NCI-H1048 (cell line): Measurements from ENCODE around the gene NEK8.

Experiments used
- DNase-seq: peaks from one replicate; lab custom pipeline; 2025; lab: John Stamatoyannopoulos, UW

Gene NEK8

DNA sequence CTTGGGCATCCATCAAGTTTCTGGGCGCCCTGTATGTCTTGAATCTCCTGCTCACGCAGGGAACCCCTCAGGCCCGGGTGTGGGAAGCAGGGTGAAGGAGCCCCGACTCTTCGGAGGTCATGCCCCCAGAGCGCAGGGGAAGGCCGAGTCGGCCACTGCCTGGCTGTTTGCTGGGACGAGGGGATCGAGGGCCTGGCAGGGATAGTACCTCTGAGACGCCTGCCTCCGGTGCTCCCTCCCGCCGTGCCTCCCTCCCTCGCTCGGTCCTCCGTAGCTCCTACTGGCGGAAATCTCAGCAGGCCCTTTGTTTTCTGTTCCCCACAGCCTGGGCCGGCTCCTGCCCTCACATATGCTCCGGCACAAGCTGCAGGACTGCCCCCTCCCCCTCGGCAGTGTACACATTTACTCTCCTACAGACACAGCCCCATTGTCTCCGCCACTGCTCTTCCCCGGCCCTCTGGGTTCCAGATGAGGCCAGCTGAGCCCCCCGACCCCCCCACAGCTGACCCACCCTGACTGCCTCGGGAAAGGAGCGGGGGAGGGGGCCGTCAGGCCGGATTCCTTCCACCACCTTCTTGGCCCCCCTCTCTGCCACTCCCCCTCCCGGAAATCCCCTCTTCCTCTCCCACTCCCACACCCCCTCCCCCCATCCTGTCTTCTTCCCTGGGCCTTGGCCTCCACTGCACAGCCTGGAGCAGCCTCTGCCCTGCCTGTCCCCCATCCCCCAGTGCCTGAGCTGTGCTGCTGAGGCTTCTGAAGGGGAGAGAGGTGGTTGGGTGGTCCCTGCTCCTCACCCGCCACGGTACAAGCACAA lies 16.6 kb downstream of the NEK8 start:
- no peak for DNase-seq

DNA sequence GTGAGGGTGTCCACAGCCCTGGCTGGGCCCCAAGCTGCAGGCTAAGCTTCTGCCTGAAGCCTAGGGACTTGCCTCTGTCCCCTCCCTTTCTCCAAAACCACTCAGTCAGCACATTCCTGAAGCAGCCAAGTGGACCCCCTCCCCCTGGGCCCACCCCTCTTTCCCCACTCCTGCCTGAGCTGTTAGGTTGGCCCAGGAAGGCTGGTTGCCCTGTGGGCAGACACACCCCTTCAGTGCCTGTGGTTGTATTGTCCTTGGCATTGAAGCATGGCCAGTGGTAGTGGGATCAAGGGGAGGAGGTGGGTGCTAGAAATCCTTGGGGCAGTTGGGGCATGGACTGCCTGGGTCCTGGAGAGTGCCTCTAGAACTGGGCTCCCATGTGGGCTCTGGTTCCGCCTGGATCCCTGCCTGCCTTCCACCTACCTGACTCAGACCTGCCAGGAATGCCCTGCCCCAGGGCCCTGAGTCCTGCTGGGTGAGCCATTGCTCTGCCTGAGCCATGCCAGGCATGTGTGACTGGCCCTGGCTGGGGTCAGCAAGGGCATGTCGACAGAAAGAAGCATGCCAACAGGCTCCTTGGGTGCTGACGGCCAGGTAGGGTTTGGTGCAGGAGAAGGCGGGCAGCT lies 17.3 kb downstream of the NEK8 start:
- no peak for DNase-seq

DNA sequence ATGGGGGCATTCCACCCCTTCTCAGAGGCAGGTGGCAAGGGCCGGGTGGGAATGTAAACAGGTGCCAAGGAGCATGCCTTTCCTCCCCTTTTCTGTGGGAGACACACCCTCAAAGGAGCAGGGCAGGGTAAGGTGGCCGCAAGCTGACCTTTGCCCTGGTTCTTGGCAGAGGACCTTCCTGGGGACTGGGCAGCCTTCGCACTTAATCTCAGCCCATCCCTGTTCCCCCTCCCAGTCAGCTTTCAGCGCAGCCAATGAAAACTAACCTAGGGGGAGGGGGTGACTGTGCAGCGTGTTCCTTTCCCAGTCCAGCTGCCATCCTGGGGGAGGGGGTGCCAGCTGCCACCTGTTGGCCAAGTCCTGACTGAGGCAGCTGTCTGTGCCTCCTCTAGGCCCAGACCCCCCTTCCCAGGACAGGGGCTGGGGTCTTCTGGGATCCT lies 18.0 kb downstream of the NEK8 start:
- DNase-seq, result no peak

DNA sequence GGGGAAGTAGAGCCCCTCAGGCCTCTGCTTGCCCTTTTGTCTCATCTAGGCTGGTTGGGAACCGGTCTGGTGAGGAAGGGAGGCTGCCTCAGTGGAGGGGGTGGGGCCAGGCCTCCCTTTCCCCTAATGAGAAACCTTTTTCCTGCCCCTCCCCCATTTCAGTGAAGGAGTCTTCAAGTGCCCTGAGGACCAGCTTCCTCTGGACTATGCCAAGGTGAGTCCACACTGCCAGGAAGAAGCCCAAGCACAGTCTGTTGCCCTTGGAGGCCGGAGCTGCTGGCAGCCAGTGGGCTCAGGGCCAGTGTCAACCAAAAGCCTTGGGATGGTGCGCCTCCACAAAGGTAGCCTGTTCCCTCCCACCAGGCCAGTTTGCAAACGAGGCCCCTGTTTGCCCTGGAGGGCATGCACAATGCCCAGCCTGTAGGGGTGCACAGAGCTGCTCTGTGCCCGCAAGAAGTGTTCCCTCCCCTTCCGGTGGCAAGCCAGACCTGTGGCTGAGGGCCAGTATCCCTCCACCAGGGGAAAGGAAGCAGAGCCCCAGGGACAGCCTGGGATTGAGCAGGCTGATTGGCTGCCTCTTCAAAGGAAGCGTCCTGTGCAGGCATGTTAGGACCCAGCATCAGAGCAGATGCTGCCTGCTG lies 18.6 kb downstream of the NEK8 start:
- no peak for DNase-seq

DNA sequence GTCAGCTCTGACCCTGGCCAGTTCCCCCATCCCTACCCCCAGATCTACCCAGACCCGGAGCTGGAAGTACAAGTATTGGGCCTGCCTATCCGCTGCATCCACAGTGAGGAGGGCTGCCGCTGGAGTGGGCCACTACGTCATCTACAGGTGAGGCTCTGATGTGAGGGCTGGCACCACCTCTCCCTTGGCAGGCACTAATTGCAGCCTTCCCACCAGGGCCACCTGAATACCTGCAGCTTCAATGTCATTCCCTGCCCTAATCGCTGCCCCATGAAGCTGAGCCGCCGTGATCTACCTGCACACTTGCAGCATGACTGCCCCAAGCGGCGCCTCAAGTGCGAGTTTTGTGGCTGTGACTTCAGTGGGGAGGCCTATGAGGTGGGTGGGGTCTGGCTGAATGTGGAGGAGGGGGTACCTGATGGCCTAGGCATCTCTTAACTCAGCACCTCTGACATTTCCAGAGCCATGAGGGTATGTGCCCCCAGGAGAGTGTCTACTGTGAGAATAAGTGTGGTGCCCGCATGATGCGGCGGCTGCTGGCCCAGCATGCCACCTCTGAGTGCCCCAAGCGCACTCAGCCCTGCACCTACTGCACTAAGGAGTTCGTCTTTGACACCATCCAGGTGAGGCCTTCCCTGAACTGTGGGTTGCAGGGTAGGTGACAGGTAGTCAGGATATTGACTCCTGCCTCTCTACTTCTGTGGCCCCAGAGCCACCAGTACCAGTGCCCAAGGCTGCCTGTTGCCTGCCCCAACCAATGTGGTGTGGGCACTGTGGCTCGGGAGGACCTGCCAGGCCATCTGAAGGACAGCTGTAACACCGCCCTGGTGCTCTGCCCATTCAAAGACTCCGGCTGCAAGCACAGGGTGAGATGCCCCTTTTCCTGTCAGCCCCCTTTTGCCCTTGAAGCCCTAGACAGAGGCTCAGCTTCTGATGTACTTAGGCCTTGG lies 19.5 kb downstream of the NEK8 start:
- DNase-seq, result no peak

DNA sequence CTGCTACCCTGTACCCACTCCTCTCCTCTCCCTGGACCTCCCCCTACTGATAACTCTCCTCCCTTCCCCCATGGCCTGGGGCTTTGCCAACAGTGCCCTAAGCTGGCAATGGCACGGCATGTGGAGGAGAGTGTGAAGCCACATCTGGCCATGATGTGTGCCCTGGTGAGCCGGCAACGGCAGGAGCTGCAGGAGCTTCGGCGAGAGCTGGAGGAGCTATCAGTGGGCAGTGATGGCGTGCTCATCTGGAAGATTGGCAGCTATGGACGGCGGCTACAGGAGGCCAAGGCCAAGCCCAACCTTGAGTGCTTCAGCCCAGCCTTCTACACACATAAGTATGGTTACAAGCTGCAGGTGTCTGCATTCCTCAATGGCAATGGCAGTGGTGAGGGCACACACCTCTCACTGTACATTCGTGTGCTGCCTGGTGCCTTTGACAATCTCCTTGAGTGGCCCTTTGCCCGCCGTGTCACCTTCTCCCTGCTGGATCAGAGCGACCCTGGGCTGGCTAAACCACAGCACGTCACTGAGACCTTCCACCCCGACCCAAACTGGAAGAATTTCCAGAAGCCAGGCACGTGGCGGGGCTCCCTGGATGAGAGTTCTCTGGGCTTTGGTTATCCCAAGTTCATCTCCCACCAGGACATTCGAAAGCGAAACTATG lies 20.4 kb downstream of the NEK8 start:
- DNase-seq, result no peak

DNA sequence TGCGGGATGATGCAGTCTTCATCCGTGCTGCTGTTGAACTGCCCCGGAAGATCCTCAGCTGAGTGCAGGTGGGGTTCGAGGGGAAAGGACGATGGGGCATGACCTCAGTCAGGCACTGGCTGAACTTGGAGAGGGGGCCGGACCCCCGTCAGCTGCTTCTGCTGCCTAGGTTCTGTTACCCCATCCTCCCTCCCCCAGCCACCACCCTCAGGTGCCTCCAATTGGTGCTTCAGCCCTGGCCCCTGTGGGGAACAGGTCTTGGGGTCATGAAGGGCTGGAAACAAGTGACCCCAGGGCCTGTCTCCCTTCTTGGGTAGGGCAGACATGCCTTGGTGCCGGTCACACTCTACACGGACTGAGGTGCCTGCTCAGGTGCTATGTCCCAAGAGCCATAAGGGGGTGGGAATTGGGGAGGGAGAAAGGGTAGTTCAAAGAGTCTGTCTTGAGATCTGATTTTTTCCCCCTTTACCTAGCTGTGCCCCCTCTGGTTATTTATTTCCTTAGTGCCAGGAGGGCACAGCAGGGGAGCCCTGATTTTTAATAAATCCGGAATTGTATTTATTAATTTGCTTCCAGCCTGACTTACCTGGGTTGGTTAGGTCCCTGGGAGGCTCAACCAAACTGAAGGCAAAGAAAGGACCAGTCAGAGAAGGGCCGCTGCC lies 21.1 kb downstream of the NEK8 start:
- DNase-seq, result no peak

DNA sequence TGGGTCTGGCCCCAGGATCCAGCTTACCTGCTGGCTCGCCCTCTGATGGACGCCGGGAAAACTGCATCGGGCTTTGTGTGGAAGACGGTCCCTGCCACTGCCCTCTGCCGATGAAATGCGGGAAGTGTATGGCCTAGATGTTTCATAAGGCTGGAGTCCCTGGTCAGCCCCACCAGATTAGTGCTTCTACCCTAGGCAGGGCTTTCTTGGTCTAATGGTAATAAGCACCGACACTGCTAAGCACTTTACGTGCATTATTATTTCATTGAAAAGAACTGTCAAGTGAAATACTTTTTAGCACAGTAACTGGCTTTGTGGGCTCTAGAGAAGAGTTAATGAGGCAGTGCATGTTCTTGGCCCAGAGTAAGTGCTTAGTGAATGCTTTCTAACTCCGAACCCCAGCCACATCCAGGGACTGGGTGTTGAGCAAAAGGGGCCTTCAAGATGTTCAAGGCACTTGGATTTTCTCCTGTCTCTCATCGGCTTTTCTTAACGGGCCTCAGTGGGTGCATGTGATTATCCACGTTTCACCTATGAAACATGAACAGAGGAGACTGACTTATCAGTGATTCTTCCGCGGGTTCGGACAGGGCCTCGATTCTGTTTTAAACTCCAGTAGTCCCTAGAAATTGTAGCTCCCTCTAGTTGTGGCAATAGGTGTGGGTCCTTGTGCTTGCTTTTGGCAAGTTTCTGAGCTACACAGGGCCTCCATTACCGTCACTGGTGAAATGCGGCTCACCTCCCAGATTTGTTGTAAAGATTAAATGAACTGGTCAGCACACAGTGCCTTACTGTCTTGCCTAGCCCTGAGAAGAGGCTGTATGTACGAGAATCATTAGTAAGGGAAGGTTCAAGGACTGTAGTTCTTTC lies 21.8 kb downstream of the NEK8 start:
- DNase-seq, result peak; percentile 73

DNA sequence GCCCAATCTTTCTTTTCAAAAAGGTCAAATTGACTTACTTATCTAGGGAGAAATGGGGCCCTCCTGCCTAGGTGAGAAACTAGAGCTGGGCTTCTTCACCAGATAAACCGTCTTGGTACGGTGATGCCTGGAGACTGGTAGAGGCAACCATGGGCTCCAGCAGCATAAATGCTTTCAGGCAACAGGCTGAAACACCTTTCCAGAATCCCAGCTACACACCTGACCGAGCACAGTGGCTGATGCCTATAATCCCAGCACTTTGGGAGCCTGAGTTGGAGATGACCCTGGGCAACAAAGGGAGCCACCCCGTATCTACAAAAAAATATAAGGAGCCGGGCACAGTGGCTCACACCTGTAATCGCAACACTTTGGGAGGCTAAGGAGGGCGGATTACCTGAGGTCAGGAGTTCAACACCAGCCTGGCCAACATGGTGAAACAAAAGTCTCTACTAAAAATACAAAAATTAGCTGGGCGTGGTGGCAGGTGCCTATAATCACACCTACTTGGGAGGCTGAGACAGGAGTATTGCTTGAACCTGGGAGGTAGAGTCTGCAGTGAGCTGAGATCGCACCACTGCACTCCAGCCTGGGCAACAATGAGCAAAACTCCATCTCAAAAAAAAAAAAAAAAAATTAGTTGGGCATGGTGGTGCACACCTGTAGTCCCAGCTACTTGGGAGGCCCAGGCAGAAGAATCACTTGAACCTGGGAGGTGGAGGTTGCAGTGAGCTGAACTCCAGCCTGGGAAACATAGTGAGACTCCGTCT lies 23.2 kb downstream of the NEK8 start:
- no peak for DNase-seq

DNA sequence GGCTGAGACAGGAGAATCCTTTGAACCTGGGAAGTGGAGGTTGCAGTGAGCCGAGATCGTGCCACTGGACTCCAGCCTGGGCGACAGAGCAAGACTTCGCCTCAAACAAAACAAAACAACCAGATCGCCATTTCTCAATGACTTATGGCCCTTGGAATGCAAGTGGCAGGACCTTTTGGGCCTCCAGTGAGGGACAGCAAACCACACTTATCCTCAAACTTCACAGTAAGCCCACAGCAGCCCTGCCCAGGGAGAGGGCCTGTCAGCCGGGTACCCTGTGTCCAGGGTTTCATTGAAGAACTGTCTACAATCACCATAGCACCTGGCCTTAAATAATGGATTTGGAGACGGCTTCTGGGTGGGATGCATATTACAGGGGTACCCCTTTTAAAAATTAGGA lies 26.9 kb downstream of the NEK8 start:
- no peak for DNase-seq

DNA sequence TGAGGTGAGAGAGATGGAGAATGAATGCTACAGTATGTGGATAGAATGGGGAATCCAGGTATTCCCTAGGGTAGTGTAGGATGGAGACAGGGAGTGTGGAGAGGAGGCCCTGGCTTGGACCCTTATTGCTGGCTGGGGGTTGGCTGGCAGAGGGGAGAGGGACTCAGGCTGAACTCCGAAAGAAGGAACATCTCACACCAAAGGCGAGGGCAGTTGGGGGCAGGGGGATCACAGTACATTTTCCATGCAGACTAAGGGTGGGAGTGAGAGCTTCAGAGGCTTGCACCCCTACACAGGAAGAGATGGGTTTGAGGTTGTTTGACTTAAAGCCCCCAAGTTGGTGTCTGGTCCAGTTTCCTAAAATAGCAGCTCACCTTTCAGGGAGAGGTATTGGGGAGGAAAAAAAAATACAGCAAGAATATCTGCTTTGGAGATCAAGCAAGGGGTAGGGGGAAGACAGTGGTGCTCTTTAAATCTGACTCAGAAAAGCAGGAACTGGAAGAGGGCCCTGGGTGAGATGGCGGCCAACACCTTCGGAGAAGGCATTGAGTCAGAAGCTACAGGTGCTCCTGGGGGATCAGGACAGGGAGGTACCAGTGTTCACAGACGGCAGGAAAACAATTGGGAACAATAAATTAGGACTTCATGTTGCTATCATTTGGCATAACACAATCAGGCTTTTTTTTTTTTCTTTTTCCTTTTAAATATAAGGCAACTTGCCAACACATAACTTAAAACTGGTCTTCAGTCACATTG lies 27.6 kb downstream of the NEK8 start:
- DNase-seq, result no peak

DNA sequence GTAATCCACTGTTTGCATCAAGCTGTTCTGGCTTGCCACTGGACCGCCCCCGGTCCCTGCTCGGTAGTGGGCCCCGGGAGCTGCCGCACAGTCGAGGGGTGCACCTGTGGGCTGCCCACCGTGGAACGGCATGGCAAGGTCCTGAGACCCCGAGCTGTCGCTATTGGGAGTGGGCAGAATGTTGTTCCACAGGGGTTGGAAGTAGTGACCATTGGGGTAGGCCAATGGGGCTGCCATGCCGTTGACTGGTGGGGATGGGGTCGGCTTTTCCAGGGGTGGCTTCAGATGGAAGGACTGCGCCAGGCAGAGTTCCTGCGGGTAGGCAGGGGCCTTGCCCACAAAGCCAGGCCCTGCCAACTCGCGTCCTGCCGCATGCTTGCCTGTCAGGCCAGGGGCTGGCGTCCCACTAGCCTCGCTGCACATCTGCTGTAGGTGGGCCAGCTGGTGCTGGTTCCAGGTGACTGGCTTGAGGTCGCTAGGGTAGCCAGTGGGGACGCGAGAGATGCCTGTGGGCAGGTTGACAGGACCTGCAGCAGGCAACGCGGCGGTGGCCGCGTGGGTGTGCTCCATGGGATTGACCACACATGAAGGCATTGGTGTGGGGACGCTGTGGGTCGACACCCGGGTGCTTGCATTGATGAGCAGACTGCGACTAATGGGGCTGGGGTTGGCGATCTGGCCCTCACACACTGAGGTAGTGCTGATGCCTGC lies 30.0 kb downstream of the NEK8 start:
- DNase-seq, result no peak

DNA sequence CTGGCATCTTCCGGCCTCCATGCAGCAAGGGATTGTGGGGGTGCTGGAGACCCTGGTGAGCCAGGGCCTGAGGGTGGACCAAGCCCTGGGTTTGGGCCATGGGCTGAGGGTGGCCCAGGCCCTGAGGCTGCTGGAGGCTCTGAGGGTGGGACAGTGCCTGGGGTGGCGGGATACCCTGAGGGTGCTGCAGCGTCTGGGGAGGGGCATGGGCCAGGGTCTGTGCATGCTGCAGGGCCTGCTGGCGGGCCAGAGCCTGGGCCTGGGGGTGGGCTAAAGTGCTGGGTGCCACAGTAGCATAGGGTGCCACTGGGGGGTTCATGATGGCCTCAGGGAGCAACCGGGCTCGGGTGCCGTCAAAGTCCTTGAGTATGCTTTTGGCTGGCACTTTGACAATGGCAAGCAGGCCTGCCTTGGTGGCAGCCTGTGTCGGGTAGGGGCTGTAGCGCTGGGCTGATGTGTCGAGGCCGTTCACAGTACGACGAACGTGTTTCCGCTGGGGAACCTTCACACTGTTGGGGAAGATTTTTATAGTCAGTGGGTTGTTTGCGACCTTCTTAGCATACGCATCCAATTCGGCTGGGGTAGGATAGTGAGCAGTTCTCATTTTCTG lies 30.8 kb downstream of the NEK8 start:
- no peak for DNase-seq

DNA sequence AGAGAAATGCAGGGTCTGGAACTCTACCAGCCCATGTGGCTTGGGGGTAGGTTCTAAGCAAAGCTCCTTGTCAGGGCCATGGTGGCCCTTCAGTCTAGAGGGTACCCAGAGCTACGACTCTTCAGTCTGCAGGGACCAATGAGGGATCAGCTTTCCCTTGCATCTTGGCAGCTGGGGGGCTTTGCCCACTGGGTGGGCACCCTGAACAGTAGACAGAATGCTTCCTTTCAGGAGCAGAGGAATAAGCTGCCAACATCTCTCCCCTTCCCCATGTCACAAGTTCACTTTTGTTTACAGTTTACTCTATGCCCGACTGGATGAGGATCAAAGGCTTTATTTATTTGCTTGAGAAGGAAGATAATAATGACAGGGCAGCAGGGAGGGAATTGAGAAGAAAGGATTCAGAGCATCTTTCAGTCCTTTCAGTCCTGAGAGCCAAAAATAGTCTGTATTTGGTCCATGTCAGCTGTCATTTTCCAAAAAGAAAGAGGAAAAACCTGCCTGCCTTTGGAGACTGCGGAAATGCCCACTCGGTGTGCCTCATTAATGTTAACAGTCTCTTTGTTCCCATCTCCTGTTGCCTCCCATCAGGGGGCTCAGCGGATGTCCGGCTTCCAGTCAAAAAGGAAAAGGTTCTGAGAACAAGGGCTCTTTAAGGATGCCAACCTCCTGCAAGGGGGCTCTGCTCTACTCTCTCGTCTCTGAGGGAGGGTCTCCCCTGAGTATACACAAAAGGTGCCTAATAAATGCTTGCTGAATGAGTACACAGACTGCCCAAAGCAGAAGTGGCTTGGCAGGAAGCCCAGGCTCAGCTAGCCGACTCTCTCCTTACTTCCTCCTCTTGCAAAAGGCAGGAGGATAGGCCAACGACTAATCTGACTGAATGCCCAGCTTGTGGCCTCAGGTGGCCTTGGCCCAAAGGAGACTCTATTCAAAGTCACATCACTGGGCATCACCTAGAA lies 32.3 kb downstream of the NEK8 start:
- DNase-seq, result no peak

DNA sequence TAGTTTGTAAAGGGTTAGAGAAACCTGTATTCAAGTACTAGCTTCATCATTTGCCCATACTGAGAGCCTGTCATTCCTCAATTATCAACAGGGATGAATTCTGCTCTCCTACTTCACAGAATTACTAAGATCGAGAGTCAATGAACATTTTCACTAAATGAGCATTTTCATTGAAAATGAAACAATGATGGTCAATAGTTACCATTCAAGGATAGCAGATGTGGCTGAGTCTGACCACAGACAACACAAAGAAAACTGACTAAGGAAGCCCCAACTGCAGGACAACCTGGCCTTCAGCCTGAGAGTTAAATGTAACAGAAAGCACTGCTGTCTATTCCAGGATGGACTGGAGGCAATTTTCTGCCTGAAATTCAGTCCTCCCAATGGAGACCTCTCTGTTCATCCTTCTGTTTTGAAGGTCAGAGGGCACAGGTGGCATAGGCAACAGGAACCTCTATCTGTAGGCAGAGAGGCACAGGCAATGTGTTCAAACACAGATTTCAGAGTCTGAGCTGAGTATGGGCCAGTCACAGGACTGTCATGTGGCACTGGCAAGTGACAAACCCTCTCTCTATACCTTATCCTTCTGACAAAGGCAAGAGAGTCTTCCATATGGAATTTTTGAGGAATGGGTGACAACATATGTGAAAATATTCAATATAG lies 34.7 kb downstream of the NEK8 start:
- no peak for DNase-seq

DNA sequence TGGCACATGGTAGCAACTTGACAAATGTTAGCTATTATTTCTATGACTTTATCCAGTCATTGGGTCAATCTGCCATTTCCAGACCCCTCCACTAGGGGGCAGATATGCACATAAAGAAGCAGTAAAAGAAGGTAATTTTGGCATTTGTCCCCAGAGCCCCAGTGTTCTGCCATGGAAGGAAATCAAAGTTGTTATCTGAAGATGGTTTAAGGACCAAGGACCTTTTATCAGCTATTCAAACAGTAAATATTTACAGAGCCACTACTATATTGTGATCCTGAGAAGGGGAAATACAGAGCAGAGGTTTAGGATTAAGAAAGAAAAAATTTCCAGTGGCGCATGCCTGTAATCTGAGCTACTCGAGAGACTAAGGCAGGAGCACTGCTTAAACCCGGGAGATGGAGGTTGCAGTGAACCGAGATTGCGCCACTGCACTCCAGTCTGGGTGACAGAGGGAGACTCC lies 35.2 kb downstream of the NEK8 start:
- peak; percentile 43 for DNase-seq
